HepG2 (cell line): ENCODE measurements around the gene RGS19. TPM values are rescaled to one million over a fixed set of nuclear protein-coding genes. Genes with fewer than 3 reads are reported as not detected.

Experiments used
- DDIT3 ChIP-seq: sonication (generic); formaldehyde crosslinking; IDR thresholded peaks from 2 replicates; pipeline ENCODE4 v1.4.0; 2020; ENCODE audit warnings: mild to moderate bottlenecking, missing genetic modification reagents
- ELF4 ChIP-seq: sonication (generic); formaldehyde crosslinking; IDR thresholded peaks from 2 replicates; pipeline ENCODE4 v1.5.0; 2020; ENCODE audit warnings: missing genetic modification reagents, mild to moderate bottlenecking, moderate library complexity, borderline replicate concordance
- KAT7 ChIP-seq: IDR thresholded peaks from 2 replicates; pipeline ENCODE4 v1.6.1; 2018; ENCODE audit warnings: borderline replicate concordance, missing compliant biosample characterization
- NAIF1 ChIP-seq: sonication (generic); formaldehyde crosslinking; IDR thresholded peaks from 2 replicates; pipeline ENCODE4 v1.5.0; 2020; ENCODE audit warnings: mild to moderate bottlenecking, missing genetic modification reagents, borderline replicate concordance
- REXO4 ChIP-seq: sonication (generic); formaldehyde crosslinking; IDR thresholded peaks from 2 replicates; pipeline ENCODE4 v1.8.0; 2022; ENCODE audit warnings: missing genetic modification reagents, mild to moderate bottlenecking, borderline replicate concordance
- RNF219 ChIP-seq: sonication (generic); formaldehyde crosslinking; IDR thresholded peaks from 2 replicates; pipeline ENCODE4 v1.5.0; 2020; ENCODE audit warnings: mild to moderate bottlenecking, missing genetic modification reagents
- RORA ChIP-seq: sonication (generic); formaldehyde crosslinking; IDR thresholded peaks from 2 replicates; pipeline ENCODE4 v1.5.0; 2020; ENCODE audit warnings: mild to moderate bottlenecking, missing genetic modification reagents, moderate library complexity
- SNRNP70 ChIP-seq: fragments of 200-400 bp; formaldehyde crosslinking; IDR thresholded peaks from 2 replicates; pipeline ENCODE4 v1.6.1; 2017; ENCODE audit warnings: mild to moderate bottlenecking, low read depth, low read length, moderate library complexity
- STAT5B ChIP-seq: sonication (generic); formaldehyde crosslinking; IDR thresholded peaks from 2 replicates; pipeline ENCODE4 v1.4.0; 2020; ENCODE audit warnings: missing genetic modification reagents
- TIGD3 ChIP-seq: sonication (generic); formaldehyde crosslinking; IDR thresholded peaks from 2 replicates; pipeline ENCODE4 v1.5.1; 2020; ENCODE audit warnings: mild to moderate bottlenecking, missing genetic modification reagents, borderline replicate concordance
- ZNF160 ChIP-seq: sonication (generic); formaldehyde crosslinking; IDR thresholded peaks from 2 replicates; pipeline ENCODE4 v1.8.0; 2022; ENCODE audit warnings: mild to moderate bottlenecking, inconsistent platforms, missing genetic modification reagents
- ZNF609 ChIP-seq: sonication (generic); formaldehyde crosslinking; IDR thresholded peaks from 2 replicates; pipeline ENCODE4 v1.4.0; 2020; ENCODE audit warnings: mild to moderate bottlenecking, missing genetic modification reagents, borderline replicate concordance
- ZNF720 ChIP-seq: sonication (generic); formaldehyde crosslinking; IDR thresholded peaks from 2 replicates; pipeline ENCODE4 v1.4.0; 2020; ENCODE audit warnings: missing genetic modification reagents
- ZNF737 ChIP-seq: sonication (generic); formaldehyde crosslinking; IDR thresholded peaks from 2 replicates; pipeline ENCODE4 v1.5.0; 2020; ENCODE audit warnings: missing genetic modification reagents, mild to moderate bottlenecking, borderline replicate concordance
- ZNF891 ChIP-seq: sonication (generic); formaldehyde crosslinking; IDR thresholded peaks from 2 replicates; pipeline ENCODE4 v1.5.0; 2020; ENCODE audit warnings: mild to moderate bottlenecking, missing genetic modification reagents
- polyA plus RNA-seq, 8 experiments: library from polyadenylated mRNA; depleted of rRNA in 3 of 8; stranded (reverse) in 7 of 8; unstranded in 1 of 8; fragments of >200 nt; fragmentation: Illumina TruSeq in 4 of 8; extraction: Trizol in 4 of 8; gene quantifications; 2 replicates each; pipeline versions ENCODE4 v1.2.1 to v1.2.3, GENCODE V29; 2011 to 2016; ENCODE audit warnings: low read depth in 4 of 8, missing spikeins in 1 of 8, mixed read lengths in 1 of 8; ENCODE audit not compliant: insufficient read depth in 1 of 8
- total RNA-seq, 5 experiments: library from RNA; depleted of rRNA; stranded (reverse); fragments of >200 nt; fragmentation: Illumina TruSeq; extraction: Trizol; gene quantifications; 2 replicates each; pipeline ENCODE4 v1.2.3, GENCODE V29; 2016; ENCODE audit warnings: low read depth in 1 of 5
- TF ChIP-seq, protein P1 (sequence below): sonication (generic); formaldehyde crosslinking; IDR thresholded peaks from 2 replicates; pipeline ENCODE4 v1.4.0; 2020; ENCODE audit warnings: missing genetic modification reagents, borderline replicate concordance

The RGS19 gene
- total and polyA plus RNA-seq, 2 of the 13 experiments (the other 11 are each of a cell fraction or from before 2014, with no cell fraction given): 10.7 to 11.9 TPM

- TF ChIP-seq, protein P1, sequence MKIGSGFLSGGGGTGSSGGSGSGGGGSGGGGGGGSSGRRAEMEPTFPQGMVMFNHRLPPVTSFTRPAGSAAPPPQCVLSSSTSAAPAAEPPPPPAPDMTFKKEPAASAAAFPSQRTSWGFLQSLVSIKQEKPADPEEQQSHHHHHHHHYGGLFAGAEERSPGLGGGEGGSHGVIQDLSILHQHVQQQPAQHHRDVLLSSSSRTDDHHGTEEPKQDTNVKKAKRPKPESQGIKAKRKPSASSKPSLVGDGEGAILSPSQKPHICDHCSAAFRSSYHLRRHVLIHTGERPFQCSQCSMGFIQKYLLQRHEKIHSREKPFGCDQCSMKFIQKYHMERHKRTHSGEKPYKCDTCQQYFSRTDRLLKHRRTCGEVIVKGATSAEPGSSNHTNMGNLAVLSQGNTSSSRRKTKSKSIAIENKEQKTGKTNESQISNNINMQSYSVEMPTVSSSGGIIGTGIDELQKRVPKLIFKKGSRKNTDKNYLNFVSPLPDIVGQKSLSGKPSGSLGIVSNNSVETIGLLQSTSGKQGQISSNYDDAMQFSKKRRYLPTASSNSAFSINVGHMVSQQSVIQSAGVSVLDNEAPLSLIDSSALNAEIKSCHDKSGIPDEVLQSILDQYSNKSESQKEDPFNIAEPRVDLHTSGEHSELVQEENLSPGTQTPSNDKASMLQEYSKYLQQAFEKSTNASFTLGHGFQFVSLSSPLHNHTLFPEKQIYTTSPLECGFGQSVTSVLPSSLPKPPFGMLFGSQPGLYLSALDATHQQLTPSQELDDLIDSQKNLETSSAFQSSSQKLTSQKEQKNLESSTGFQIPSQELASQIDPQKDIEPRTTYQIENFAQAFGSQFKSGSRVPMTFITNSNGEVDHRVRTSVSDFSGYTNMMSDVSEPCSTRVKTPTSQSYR (CRISPR knock-in tag): peak; percentile 26; the same call in 1 of the 2 replicates
- TF ChIP-seq SNRNP70 (no peak), ELF4 (CRISPR knock-in tag) (no peak), ZNF891 (no peak), RNF219 (CRISPR knock-in tag) (no peak), STAT5B (CRISPR knock-in tag) (no peak), RORA (CRISPR knock-in tag) (no peak), ZNF737 (CRISPR knock-in tag) (no peak), ZNF160 (CRISPR knock-in tag) (0 out of 2 replicates have a peak, but pooled peaks have one; percentile 56), TIGD3 (CRISPR knock-in tag) (no peak), NAIF1 (CRISPR knock-in tag) (no peak), REXO4 (CRISPR knock-in tag) (no peak; the same call in 1 of the 2 replicates), DDIT3 (CRISPR knock-in tag) (no peak; the same call in 1 of the 2 replicates), ZNF720 (CRISPR knock-in tag) (no peak), ZNF609 (CRISPR knock-in tag) (peak; percentile 77; the same call in 1 of the 2 replicates), KAT7 (CRISPR knock-in tag) (no peak)
Measured at GRCh38 chr20:64024141-64024990, 55.0 kb downstream of the RGS19 start (continued).
